Sigmoid colon (tissue), 7 donors: Measurements from ENCODE around the gene APRT. TPM values are rescaled to one million over a fixed set of nuclear protein-coding genes. Genes with fewer than 3 reads are reported as not detected.
A peak's percentile ranks its signal among the peaks of the same experiment; 100 is the strongest.

Source experiments
- DNase-seq: peaks from one replicate; pipeline ENCODE4 v3.0.0-alpha.2; 2019
- H3K27ac ChIP-seq, 4 donors: fragments of 200-600 bp; sonication (generic); one replicate each; pipeline ENCODE4 v1.5.1; 2016 to 2019; ENCODE audit warnings: mild to moderate bottlenecking in 1 of 4
- H3K27me3 ChIP-seq, 3 donors: fragments of 200-600 bp; sonication (generic); one replicate each; pipeline ENCODE4 v1.5.1; 2019; ENCODE audit warnings: mild to moderate bottlenecking in 1 of 3
- H3K36me3 ChIP-seq, 4 donors: fragments of 200-600 bp; sonication (generic); one replicate each; pipeline ENCODE4 v1.5.1; 2016 to 2019
- H3K4me1 ChIP-seq, 4 donors: fragments of 200-600 bp; sonication (generic); one replicate each; pipeline ENCODE4 v1.5.1; 2017 to 2019
- H3K4me3 ChIP-seq, 4 donors: fragments of 200-600 bp; sonication (generic); one replicate each; pipeline ENCODE4 v1.5.1; 2017 to 2019; ENCODE audit warnings: mild to moderate bottlenecking in 2 of 4, moderate library complexity in 1 of 4
- H3K9me3 ChIP-seq, 4 donors: fragments of 200-600 bp in 3 of 4; sonication (generic) in 3 of 4; one replicate each; pipeline versions ENCODE4 v1.5.1 to v1.6.1; 2013 to 2019
- CTCF ChIP-seq, 4 experiments: fragments of 450-650 bp in 3 of 4; fragments of 200-600 bp in 1 of 4; IDR thresholded peaks; one replicate each; pipeline ENCODE4 v1.5.1; 2016 to 2019; ENCODE audit warnings: antibody characterized with exemption in 4 of 4, mild to moderate bottlenecking in 3 of 4, moderate library complexity in 2 of 4
- EP300 ChIP-seq, 4 donors: sonication (generic); formaldehyde crosslinking; IDR thresholded peaks; one replicate each; pipeline ENCODE4 v1.6.1; 2017; ENCODE audit warnings: antibody characterized with exemption in 4 of 4
- POLR2A ChIP-seq, 2 donors: fragments of 450-650 bp; IDR thresholded peaks; one replicate each; pipeline ENCODE4 v1.6.1; 2016; ENCODE audit warnings: antibody characterized with exemption in 2 of 2, mild to moderate bottlenecking in 2 of 2, moderate library complexity in 2 of 2
- POLR2AphosphoS5 ChIP-seq, 4 donors: sonication (generic); formaldehyde crosslinking; IDR thresholded peaks; one replicate each; pipeline ENCODE4 v1.6.1; 2017; ENCODE audit warnings: antibody characterized with exemption in 4 of 4
- WGBS, 2 donors: extraction: QIAGEN DNeasy Blood & Tissue Kit; methylation state at CpG; one replicate each; pipeline ENCODE4 v1.1.7; 2013; 5-methylcytosine and 5-hydroxymethylcytosine counted together
- intact Hi-C: fragments of 100-400 bp; cut with DNase I; formaldehyde crosslinking; loops from one replicate; pipeline ENCODE4 v1.15.1; 2023
- polyA plus RNA-seq, 3 donors: library from polyadenylated mRNA; stranded (reverse); fragments of 200-250 nt; gene quantifications; one replicate each; pipeline ENCODE4 v1.2.3, GENCODE V29; 2013
- total RNA-seq, 4 donors: library from RNA; depleted of rRNA; stranded (reverse); fragments of >200 nt; gene quantifications; one replicate each; pipeline ENCODE4 v1.1.0, GENCODE V29; 2016
- donor health status: healthy with polysubstance abuse.
- donor health status: Bipolar disorder and iron deficiency.
- donor health status: healthy.

Gene APRT
- total and polyA plus RNA-seq, 7 donors = 56.6 to 329 (median 78.3) TPM

DNA sequence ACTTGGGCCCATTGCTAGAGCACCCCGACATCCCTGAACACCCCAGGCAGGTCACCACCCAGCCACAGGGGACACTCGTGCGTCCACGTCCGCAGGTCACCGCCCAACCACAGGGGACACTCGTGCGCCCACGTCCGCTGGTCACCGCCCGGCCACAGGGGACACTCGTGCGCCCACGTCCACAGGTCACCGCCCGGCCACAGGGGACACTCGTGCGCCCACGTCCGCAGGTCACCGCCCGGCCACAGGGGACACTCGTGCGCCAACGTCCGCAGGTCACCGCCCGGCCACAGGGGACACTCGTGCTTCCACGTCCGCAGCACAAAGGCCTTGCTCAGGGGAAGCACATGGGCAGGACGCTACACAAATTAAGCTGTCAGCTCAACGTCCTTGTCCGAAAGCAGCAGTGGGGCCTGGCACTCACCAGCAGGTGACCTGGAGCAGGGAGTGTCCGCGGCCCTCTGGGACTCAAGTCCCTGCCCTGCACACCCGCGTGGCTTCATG is 27.4 kb upstream of the APRT start:
- no peak overlapping the region for H3K27ac ChIP-seq
- no peak overlapping the region for H3K4me3 ChIP-seq
- TF ChIP-seq CTCF (IDR thresholded peaks at IDR 0.05) (no peak), POLR2A (IDR thresholded peaks at IDR 0.05) (no peak), POLR2AphosphoS5 (IDR thresholded peaks at IDR 0.05) (no peak), EP300 (IDR thresholded peaks at IDR 0.05) (no peak)
- intact Hi-C loops = no loop called here
- no peaks in the 10 kb centered on the region for H3K4me1 ChIP-seq
- H3K9me3 ChIP-seq = no peaks in the 10 kb centered on the region
- 92 to 94% methylated on average over 39 of the region's 39 CpGs for WGBS, 2 donors
- H3K36me3 ChIP-seq = peaks cover 0 to 56% (median 21%) of the 10 kb centered on the region in 4 donors
- no peak for DNase-seq
- H3K27me3 ChIP-seq = no peaks in the 10 kb centered on the region

DNA sequence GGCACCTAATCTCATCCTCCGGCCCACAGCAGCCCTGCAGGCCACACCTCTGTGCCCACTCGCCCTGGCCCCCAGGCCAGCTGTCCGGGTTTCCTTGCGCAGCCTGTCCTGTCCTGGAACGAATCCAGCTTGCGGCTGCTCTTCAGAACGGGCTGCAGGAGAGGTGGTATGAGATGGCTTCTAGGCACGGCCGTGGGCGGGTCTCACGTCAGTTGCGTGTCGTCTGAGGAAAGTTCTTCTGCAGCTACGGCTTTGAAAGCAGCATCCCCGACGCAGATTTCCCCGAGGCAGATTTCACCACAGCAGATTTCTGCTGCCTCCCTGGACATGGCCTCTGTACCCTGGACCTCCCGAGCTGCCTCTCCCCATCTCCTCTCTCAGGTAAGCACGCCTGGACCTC is 26.8 kb upstream of the APRT start:
- H3K4me1 ChIP-seq = no peaks in the 10 kb centered on the region
- peaks cover 0 to 56% (median 21%) of the 10 kb centered on the region in 4 donors for H3K36me3 ChIP-seq
- no peak for DNase-seq
- WGBS, 2 donors = 89 to 93% methylated on average over 19 of the region's 19 CpGs
- no peaks in the 10 kb centered on the region for H3K9me3 ChIP-seq
- H3K4me3 ChIP-seq = no peak overlapping the region
- H3K27ac ChIP-seq = no peak overlapping the region
- no peaks in the 10 kb centered on the region for H3K27me3 ChIP-seq
- intact Hi-C loops = no loop called here
- TF ChIP-seq EP300 (IDR thresholded peaks at IDR 0.05) (no peak), POLR2AphosphoS5 (IDR thresholded peaks at IDR 0.05) (no peak), CTCF (IDR thresholded peaks at IDR 0.05) (no peak), POLR2A (IDR thresholded peaks at IDR 0.05) (no peak)

DNA sequence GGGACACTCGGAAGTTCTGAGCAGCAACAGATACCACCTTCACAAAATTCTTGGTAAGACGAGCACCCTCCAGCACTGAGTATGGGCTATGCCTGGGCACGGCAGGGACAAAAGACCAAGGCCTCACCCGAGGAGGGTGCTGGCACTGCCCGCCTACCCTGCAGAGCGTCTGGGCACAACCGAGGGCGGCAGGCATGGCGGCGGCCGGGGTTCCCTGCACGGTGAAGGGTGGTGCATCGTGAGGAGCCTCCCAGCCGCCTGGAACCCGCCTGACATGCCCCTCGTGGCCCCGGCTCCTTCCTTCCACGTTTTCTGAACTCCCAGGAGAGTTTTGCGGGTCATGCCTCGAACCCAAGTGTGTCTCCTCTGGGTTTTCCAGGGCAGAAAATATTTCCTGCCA is 26.1 kb upstream of the APRT start:
- DNase-seq = no peak
- no peak overlapping the region for H3K4me3 ChIP-seq
- H3K4me1 ChIP-seq = no peaks in the 10 kb centered on the region
- intact Hi-C loops = no loop called here
- peaks cover 0 to 56% (median 21%) of the 10 kb centered on the region in 4 donors for H3K36me3 ChIP-seq
- no peaks in the 10 kb centered on the region for H3K9me3 ChIP-seq
- TF ChIP-seq POLR2A (IDR thresholded peaks at IDR 0.05) = no peak
- TF ChIP-seq CTCF (IDR thresholded peaks at IDR 0.05) = no peak
- TF ChIP-seq POLR2AphosphoS5 (IDR thresholded peaks at IDR 0.05) = no peak
- no peak for TF ChIP-seq EP300 (IDR thresholded peaks at IDR 0.05)
- H3K27ac ChIP-seq = no peak overlapping the region
- no peaks in the 10 kb centered on the region for H3K27me3 ChIP-seq
- 86 to 95% methylated on average over 20 of the region's 20 CpGs for WGBS, 2 donors

DNA sequence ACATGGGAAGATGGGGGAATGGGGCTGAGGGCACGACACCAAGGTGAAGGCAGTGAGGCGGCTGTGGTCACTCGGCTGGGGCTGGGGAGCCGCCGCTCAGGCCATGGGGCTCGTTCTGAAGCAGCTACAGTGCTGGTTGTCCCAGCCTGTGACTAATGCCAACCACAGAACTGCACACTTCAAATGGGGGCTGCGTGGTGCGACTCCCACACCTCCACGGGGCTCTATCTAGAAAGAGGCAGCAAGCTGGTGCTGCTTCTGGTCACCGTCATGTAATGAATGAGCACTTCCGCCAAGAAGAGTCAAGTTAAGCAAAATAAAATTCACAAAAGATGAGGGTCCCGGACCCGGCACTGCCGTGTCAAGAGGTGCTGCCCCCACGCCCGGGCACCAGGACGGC is 25.1 kb upstream of the APRT start:
- no peaks in the 10 kb centered on the region for H3K9me3 ChIP-seq
- intact Hi-C loops = no loop called here
- no peak overlapping the region for H3K4me3 ChIP-seq
- 91 to 94% methylated on average over 17 of the region's 17 CpGs for WGBS, 2 donors
- peaks cover 0 to 55% (median 18%) of the 10 kb centered on the region in 4 donors for H3K36me3 ChIP-seq
- H3K27ac ChIP-seq = no peak overlapping the region
- no peaks in the 10 kb centered on the region for H3K4me1 ChIP-seq
- no peak for DNase-seq
- no peak for TF ChIP-seq CTCF (IDR thresholded peaks at IDR 0.05)
- TF ChIP-seq EP300 (IDR thresholded peaks at IDR 0.05) = no peak
- TF ChIP-seq POLR2AphosphoS5 (IDR thresholded peaks at IDR 0.05) = no peak
- no peak for TF ChIP-seq POLR2A (IDR thresholded peaks at IDR 0.05)
- H3K27me3 ChIP-seq = no peaks in the 10 kb centered on the region

- no peaks in the 10 kb centered on the region for H3K27me3 ChIP-seq
- H3K9me3 ChIP-seq = no peaks in the 10 kb centered on the region
- no peak for DNase-seq
- H3K4me3 ChIP-seq = no peak overlapping the region
- peaks cover 0 to 46% (median 16%) of the 10 kb centered on the region in 4 donors for H3K36me3 ChIP-seq
- TF ChIP-seq CTCF (IDR thresholded peaks at IDR 0.05) (no peak), POLR2A (IDR thresholded peaks at IDR 0.05) (no peak), EP300 (IDR thresholded peaks at IDR 0.05) (no peak), POLR2AphosphoS5 (IDR thresholded peaks at IDR 0.05) (no peak)
- 85 to 97% methylated on average over 33 of the region's 33 CpGs for WGBS, 2 donors
- intact Hi-C loops = no loop called here
- no peaks in the 10 kb centered on the region for H3K4me1 ChIP-seq
- peak overlapping the region in 1 of 4 donors; percentile 31 for H3K27ac ChIP-seq
These were observed 24.1 kb upstream of the APRT start for GRCh38 chr16:88835818-88836217.
